Measurements from ENCODE around the gene RIMS4. TPM values are rescaled to one million over a fixed set of nuclear protein-coding genes. Genes with fewer than 3 reads are reported as not detected.

Gene RIMS4
- total RNA-seq, 2 experiments from 2014 or later: not detected

DNA sequence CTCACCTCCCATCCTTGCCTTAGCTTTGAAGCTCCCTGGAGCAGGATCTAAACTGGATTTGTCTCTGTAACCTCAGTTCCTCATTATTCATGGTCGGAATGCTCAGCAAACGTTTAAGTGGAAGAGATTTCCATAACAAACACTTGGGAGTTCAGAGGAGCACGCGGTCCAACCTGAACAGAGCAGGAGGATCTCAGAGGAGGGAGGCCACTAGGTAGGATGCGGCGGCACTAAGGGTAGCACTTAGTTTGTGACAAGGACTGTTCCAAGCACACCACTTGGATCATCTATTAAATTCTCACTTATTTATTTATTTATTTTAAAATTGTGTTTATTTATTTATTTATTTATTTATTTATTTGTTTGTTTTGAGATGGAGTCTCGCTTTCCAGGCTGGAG lies 108.5 kb downstream of the RIMS4 start:
- Mint-ChIP-seq H3K9me3 (no peaks in the 10 kb centered on the region), H3K27me3 (no peaks in the 10 kb centered on the region), H3K4me3 (no peak overlapping the region), H3K4me1 (ENCODE audit: low read depth) (no peaks in the 10 kb centered on the region), H3K36me3 (ENCODE audit: low read depth) (no peaks in the 10 kb centered on the region), H3K27ac (no peak overlapping the region)
- ChIA-PET CTCF (no interaction called here), POLR2A (no interaction called here)
- ATAC-seq (ENCODE audit: poor library complexity) (no peak), DNase-seq (no peak)
- Histone ChIP-seq H3K27ac (ENCODE audit: low read depth in 1 of 2, low read length in 2 of 2) (no peak overlapping the region), H3K4me3 (ENCODE audit: low read length) (no peak overlapping the region), H3K36me3 (ENCODE audit: insufficient read depth, low read length) (no peaks in the 10 kb centered on the region), H3K9me3 (ENCODE audit: control insufficient read depth in 1 of 2, insufficient read depth in 1 of 2, low read length in 2 of 2) (no peaks in the 10 kb centered on the region), H3K4me1 (ENCODE audit: insufficient read depth, low read length) (no peaks in the 10 kb centered on the region), H3K27me3 (ENCODE audit: control insufficient read depth in 1 of 2, insufficient read depth in 2 of 2, low read length in 2 of 2) (no peaks in the 10 kb centered on the region)
- intact Hi-C loops (cut with DNase I, micrococcal nuclease): no loop called here
- no peak for TF ChIP-seq CTCF (IDR thresholded peaks at IDR 0.05)

Other genes starting within 250 kb of the RIMS4 start
- gene PKIG, start 228.0 kb downstream of the RIMS4 start, total RNA-seq: 1 to 10 TPM; 1.7 to 2.4 TPM
- gene ADA, start 158.8 kb downstream of the RIMS4 start, total RNA-seq: 10 to 100 TPM; 31.7 to 32.8 TPM
- gene CCN5, start 95.2 kb downstream of the RIMS4 start, total RNA-seq: not detected
- not detected for gene KCNK15, start 64.7 kb downstream of the RIMS4 start, total RNA-seq
- 100 to 1,000 TPM; 163 to 167 TPM for gene YWHAB, start 75.2 kb upstream of the RIMS4 start, total RNA-seq
- gene PABPC1L, start 99.5 kb upstream of the RIMS4 start, total RNA-seq: 10 to 100 TPM; 22.8 to 27.5 TPM
- gene TOMM34, start 149.9 kb upstream of the RIMS4 start, total RNA-seq: 1 to 10 TPM; 5.6 to 5.9 TPM
- gene STK4, start 156.0 kb upstream of the RIMS4 start, total RNA-seq: 100 to 1,000 TPM; 265 to 277 TPM